K562 (cell line): ENCODE measurements around the gene PHACTR2. TPM values are rescaled to one million over a fixed set of nuclear protein-coding genes. Genes with fewer than 3 reads are reported as not detected.

ENCODE experiments used
- ATAC-seq: fragments of 200-7000 bp; cut with Tn5 transposase; 3 replicates; pipeline ENCODE4 v1.9.1; 2020; ENCODE audit warnings: moderate library complexity
- BruUV-seq: library from RNA; stranded (reverse); fragments of 400-500 nt; replicated peaks from 2 replicates; lab custom pipeline; 2021; lab: Mats Ljungman, UMichigan
- CTCF ChIA-PET: fragments of 300-600 bp; formaldehyde crosslinking; extraction: SDS; loops from one replicate; lab custom pipeline; 2021; ENCODE audit warnings: low intra/inter-chr PET ratio; lab: Yijun Ruan, JAX
- POLR2A ChIA-PET: fragments of 300-600, 350-650 bp; sonication (Branson Sonifier 250); formaldehyde crosslinking; extraction: SDS; loops from one replicate; lab custom pipeline; 2021; ENCODE audit warnings: antibody characterized with exemption, inconsistent platforms; lab: Yijun Ruan, JAX
- DNase-seq, 4 experiments: peaks; one replicate each; pipeline versions ENCODE4 v3.0.0 to v3.0.0-alpha.2; 2011 to 2018; ENCODE audit warnings: low spot score in 3 of 4, mixed read lengths in 3 of 4; ENCODE audit errors: extremely low read depth in 1 of 4
- FAIRE-seq: peaks from 2 replicates; lab custom pipeline; 2011; peaks lifted over from hg19 to GRCh38; lab: Jason Lieb, UNC
- H2AFZ ChIP-seq: 2 replicates; pipeline ENCODE4 v1.6.0; 2011; ENCODE audit warnings: low read depth, low read length, control low read depth, inconsistent platforms
- H3K27ac ChIP-seq: fragments of 200-600 bp; 3 replicates; pipeline ENCODE4 v1.8.0; 2011; ENCODE audit warnings: low read depth, mild to moderate bottlenecking, control low read depth, inconsistent platforms, low read length, moderate library complexity, mixed read lengths; ENCODE audit errors: extremely low read depth
- H3K27me3 ChIP-seq, 2 experiments: fragments of 300-600 bp in 1 of 2; 2 replicates in 1 of 2; 3 replicates in 1 of 2; pipeline versions ENCODE4 v1.6.0 to v1.8.0; 2011; ENCODE audit warnings: inconsistent platforms in 2 of 2, low read length in 2 of 2, mild to moderate bottlenecking in 1 of 2, mixed read lengths in 1 of 2, moderate library complexity in 1 of 2; ENCODE audit not compliant: control insufficient read depth in 2 of 2, insufficient read depth in 2 of 2
- H3K36me3 ChIP-seq: fragments of 300-600 bp; 3 replicates; pipeline ENCODE4 v1.8.0; 2011; ENCODE audit warnings: mild to moderate bottlenecking, low read length, inconsistent platforms; ENCODE audit not compliant: control insufficient read depth, insufficient read depth
- H3K4me1 ChIP-seq, 2 experiments: fragments of 200-600 bp in 1 of 2; replicated peaks in 1 of 2; 2 replicates in 1 of 2; 3 replicates in 1 of 2; pipeline versions ENCODE4 v1.5.1 to v1.8.0; 2011; ENCODE audit warnings: inconsistent platforms in 2 of 2, low read length in 2 of 2, mild to moderate bottlenecking in 1 of 2, mixed read lengths in 1 of 2, moderate library complexity in 1 of 2; ENCODE audit not compliant: control insufficient read depth in 2 of 2, insufficient read depth in 2 of 2
- H3K4me2 ChIP-seq: 2 replicates; pipeline ENCODE4 v1.6.1; 2011; ENCODE audit warnings: low read length, control low read depth, inconsistent platforms, mixed read lengths; ENCODE audit not compliant: insufficient read depth
- H3K4me3 ChIP-seq: fragments of 200-600 bp; sonication (generic), shearing (Covaris generic); 2 replicates; pipeline ENCODE4 v1.5.1; 2016; ENCODE audit warnings: control low read depth, inconsistent platforms
- H3K79me2 ChIP-seq: fragments of 200-600 bp; 3 replicates; pipeline ENCODE4 v1.8.0; 2011; ENCODE audit warnings: low read length, inconsistent platforms; ENCODE audit not compliant: control insufficient read depth, insufficient read depth
- H3K9ac ChIP-seq, 2 experiments: 2 replicates each; pipeline versions ENCODE4 v1.6.0 to v1.6.1; 2011; ENCODE audit warnings: low read depth in 2 of 2, low read length in 2 of 2, control low read depth in 1 of 2, inconsistent platforms in 1 of 2, mild to moderate bottlenecking in 1 of 2, mixed read lengths in 1 of 2; ENCODE audit not compliant: insufficient read depth in 1 of 2
- H3K9me1 ChIP-seq: one replicate; pipeline ENCODE4 v1.6.0; 2011; ENCODE audit warnings: inconsistent platforms, mild to moderate bottlenecking, low read length, moderate library complexity; ENCODE audit not compliant: control insufficient read depth, insufficient read depth
- H3K9me3 ChIP-seq: replicated peaks from 2 replicates; pipeline ENCODE4 v1.5.1; 2011; ENCODE audit warnings: low read depth, low read length, inconsistent platforms; ENCODE audit not compliant: control insufficient read depth, insufficient read depth
- H4K20me1 ChIP-seq: replicated peaks from 2 replicates; pipeline ENCODE4 v1.6.1; 2011; ENCODE audit warnings: low read length, inconsistent platforms, mixed read lengths; ENCODE audit not compliant: control insufficient read depth, insufficient read depth
- ATF3 ChIP-seq, 2 experiments: fragments of 450-650 bp in 1 of 2; sonication (generic) in 1 of 2; formaldehyde crosslinking in 1 of 2; IDR thresholded peaks in 1 of 2; conservative IDR thresholded peaks in 1 of 2; 2 replicates each; pipeline versions ENCODE4 v1.6.1 to v1.8.1; 2016 to 2023; ENCODE audit warnings: mild to moderate bottlenecking in 2 of 2, moderate library complexity in 2 of 2, inconsistent platforms in 1 of 2, missing genetic modification reagents in 1 of 2
- ATF4 ChIP-seq: fragments of 450-650 bp; formaldehyde crosslinking; IDR thresholded peaks from 2 replicates; pipeline ENCODE4 v1.4.0; 2022; ENCODE audit warnings: mild to moderate bottlenecking, moderate library complexity
- BRD9 ChIP-seq: fragments of 450-650 bp; IDR thresholded peaks from 2 replicates; pipeline ENCODE4 v1.6.1; 2018; ENCODE audit warnings: low read depth; ENCODE audit not compliant: partially characterized antibody
- CBX1 ChIP-seq: sonication (generic); IDR thresholded peaks from 2 replicates; pipeline ENCODE4 v1.6.1; 2016; ENCODE audit warnings: antibody characterized with exemption, low read depth, mild to moderate bottlenecking
- CCNT2 ChIP-seq: IDR thresholded peaks from 2 replicates; pipeline ENCODE4 v1.6.1; 2011; ENCODE audit warnings: borderline replicate concordance, low read depth, mild to moderate bottlenecking, moderate library complexity, mixed read lengths, low read length; ENCODE audit not compliant: insufficient read length; ENCODE audit errors: extremely low read depth
- ELF2 ChIP-seq: fragments of 250-450 bp; sonication (Bioruptor Pico); IDR thresholded peaks from 2 replicates; pipeline ENCODE4 v1.5.0; 2021; ENCODE audit warnings: mild to moderate bottlenecking
- FOXP1 ChIP-seq: sonication (generic); formaldehyde crosslinking; IDR thresholded peaks from 2 replicates; pipeline ENCODE4 v1.8.0; 2022; ENCODE audit warnings: mild to moderate bottlenecking, missing genetic modification reagents
- MTA3 ChIP-seq: fragments of 450-650 bp; formaldehyde crosslinking; IDR thresholded peaks from 2 replicates; pipeline ENCODE4 v1.6.1; 2017; ENCODE audit warnings: mild to moderate bottlenecking, borderline replicate concordance
- NFRKB ChIP-seq: fragments of 450-650 bp; IDR thresholded peaks from 2 replicates; pipeline ENCODE4 v1.6.1; 2016; ENCODE audit warnings: low read depth
- PBX2 ChIP-seq, 2 experiments: IDR thresholded peaks in 1 of 2; conservative IDR thresholded peaks in 1 of 2; 2 replicates each; pipeline ENCODE4 v1.6.1; 2016; ENCODE audit warnings: low read depth in 2 of 2, mild to moderate bottlenecking in 1 of 2, missing compliant biosample characterization in 1 of 2, missing genetic modification characterization in 1 of 2, moderate library complexity in 1 of 2
- RBM22 ChIP-seq: fragments of 200-400 bp; formaldehyde crosslinking; IDR thresholded peaks from 2 replicates; pipeline ENCODE4 v1.6.1; 2018; ENCODE audit warnings: low read length, low read depth; ENCODE audit not compliant: poor library complexity, severe bottlenecking
- SAFB2 ChIP-seq: fragments of 200-400 bp; formaldehyde crosslinking; IDR thresholded peaks from 2 replicates; pipeline ENCODE4 v1.6.1; 2018; ENCODE audit warnings: borderline replicate concordance, low read length, low read depth, moderate library complexity; ENCODE audit not compliant: severe bottlenecking
- SMARCA5 ChIP-seq: fragments of 450-650 bp; IDR thresholded peaks from 2 replicates; pipeline ENCODE4 v1.6.1; 2016
- TGIF2 ChIP-seq: sonication (generic); formaldehyde crosslinking; IDR thresholded peaks from 2 replicates; pipeline ENCODE4 v1.8.1; 2022; ENCODE audit warnings: mild to moderate bottlenecking, missing genetic modification reagents, moderate library complexity
- ZNF175 ChIP-seq: fragments of 200-800 bp; sonication (Bioruptor generic); IDR thresholded peaks from 2 replicates; pipeline ENCODE4 v1.6.1; 2016; ENCODE audit warnings: low read depth, mild to moderate bottlenecking, missing genetic modification characterization, missing compliant biosample characterization
- ZNF436 ChIP-seq: fragments of 250-450, 450-650 bp; sonication (Bioruptor Pico); formaldehyde crosslinking; IDR thresholded peaks from 2 replicates; pipeline ENCODE4 v1.7.0; 2020; ENCODE audit warnings: mild to moderate bottlenecking
- WGBS: fragments of 100-300 bp; shearing (Covaris generic); methylation state at CpG from one replicate; pipeline ENCODE4 v1.1.6; 2016; ENCODE audit warnings: low coverage, mixed read lengths; ENCODE audit not compliant: insufficient coverage; ENCODE audit errors: missing lambda C conversion rate; 5-methylcytosine and 5-hydroxymethylcytosine counted together
- in situ Hi-C: fragments of 300-500 bp; cut with MboI; formaldehyde crosslinking; loops from 4 replicates; pipeline ENCODE4 v1.15.0; 2018; ENCODE audit warnings: inconsistent platforms, mixed read lengths
- intact Hi-C: fragments of 100-400 bp; cut with micrococcal nuclease; formaldehyde crosslinking; loops from 2 replicates; pipeline ENCODE4 v1.14.2; 2022
- polyA plus RNA-seq, 8 experiments: library from polyadenylated mRNA; depleted of rRNA in 4 of 8; stranded (reverse) in 5 of 8; unstranded in 3 of 8; fragments of >200 nt; fragmentation: Nextera tagmentation in 2 of 8; fragmentation: Illumina TruSeq in 1 of 8; extraction: Ambion mirVana in 2 of 8; extraction: Trizol in 1 of 8; gene quantifications; 2 replicates each; pipeline versions ENCODE4 v1.2.1 to v1.2.3, GENCODE V29; 2011 to 2014; ENCODE audit warnings: inconsistent platforms in 1 of 8, missing spikeins in 1 of 8
- total RNA-seq, 7 experiments: library from RNA; depleted of rRNA in 6 of 7; stranded (reverse); fragments of >200 nt in 6 of 7; fragmentation: Illumina TruSeq in 2 of 7; extraction: Trizol in 2 of 7; gene quantifications; 2 replicates each; pipeline versions ENCODE4 v1.2.1 to v1.2.3, GENCODE V29; 2011 to 2021; ENCODE audit warnings: low replicate concordance in 1 of 7

PHACTR2 gene
- total and polyA plus RNA-seq, 9 of the 15 experiments (the other 6 are each of a cell fraction or from before 2014, with no cell fraction given) = 5.3 to 52.5 (median 22.9) TPM

GRCh38 chr6:143803769-143804568 is 126.2 kb downstream of the PHACTR2 start:
- Histone ChIP-seq H3K4me1 (peaks cover 38 to 49% of the 10 kb centered on the region in 2 experiments), H3K9me1 (no peaks in the 10 kb centered on the region), H3K79me2 (no peaks in the 10 kb centered on the region), H4K20me1 (no peaks in the 10 kb centered on the region), H3K9me3 (no peaks in the 10 kb centered on the region), H3K27ac (peak overlapping the region; percentile 65), H2AFZ (peak overlapping the region; percentile 56), H3K27me3 (no peaks in the 10 kb centered on the region), H3K4me2 (peak overlapping the region; percentile 22; the same call in 1 of the 2 replicates), H3K36me3 (no peaks in the 10 kb centered on the region; the same call in 2 of the 3 replicates), H3K4me3 (no peak overlapping the region), H3K9ac (peak overlapping the region in 1 of 2 experiments; percentile 30; a peak in 2 of 4 replicates)
- no peak for FAIRE-seq
- ATAC-seq = peak; percentile 14; the same call in 2 of the 3 replicates
- in situ Hi-C loops = no loop called here
- 40% methylated on average over 9 of the region's 9 CpGs for WGBS
- DNase-seq = peak in 1 of 4 experiments; percentile 39
- no TSS peak for BruUV-seq
- ChIA-PET CTCF (no interaction called here), POLR2A (no interaction called here)
- intact Hi-C loops = no loop called here
- TF ChIP-seq CCNT2 (no peak), ELF2 (CRISPR knock-in tag) (no peak), ATF4 (CRISPR knock-in tag) (peak; percentile 78), ZNF436 (CRISPR knock-in tag) (no peak), MTA3 (no peak), CBX1 (no peak), ATF3 (IDR thresholded peaks at IDR 0.05) (peak; percentile 66), ATF3 (CRISPR knock-in tag; conservative IDR thresholded peaks at IDR 0.05) (no peak), TGIF2 (CRISPR knock-in tag) (no peak), SAFB2 (no peak), BRD9 (no peak), NFRKB (peak; percentile 85), PBX2 (CRISPR knock-in tag; IDR thresholded peaks at IDR 0.05; ENCODE audit: low read depth) (no peak), PBX2 (tag; conservative IDR thresholded peaks at IDR 0.05; ENCODE audit: low read depth) (no peak), SMARCA5 (no peak), ZNF175 (CRISPR knock-in tag) (peak; percentile 5; the same call in 1 of the 2 replicates), RBM22 (no peak), FOXP1 (CRISPR knock-in tag) (no peak)
